DND-41 (cell line): Measurements from ENCODE around the gene TBC1D22A.

Experiments used
- ATAC-seq: fragments of 200-7000 bp; cut with Tn5 transposase; 3 replicates; pipeline ENCODE4 v1.9.1; 2021; ENCODE audit warnings: low read depth; ENCODE audit not compliant: insufficient read depth
- DNase-seq: peaks from one replicate; pipeline ENCODE4 v3.0.0-alpha.2; 2020
- H2AFZ ChIP-seq: 2 replicates; pipeline ENCODE4 v1.6.0; 2012; ENCODE audit warnings: low read depth, low read length
- H3K27ac ChIP-seq: 2 replicates; pipeline ENCODE4 v1.5.1; 2012; ENCODE audit warnings: low read length, inconsistent platforms
- H3K27me3 ChIP-seq: fragments of 200-600 bp; sonication (generic); 2 replicates; pipeline ENCODE4 v1.6.0; 2012; ENCODE audit warnings: low read length, mild to moderate bottlenecking, inconsistent platforms; ENCODE audit not compliant: insufficient read depth, poor library complexity
- H3K36me3 ChIP-seq: 2 replicates; pipeline ENCODE4 v1.5.1; 2012; ENCODE audit warnings: low read length, inconsistent platforms; ENCODE audit not compliant: insufficient read depth
- H3K4me1 ChIP-seq: 2 replicates; pipeline ENCODE4 v1.5.1; 2012; ENCODE audit warnings: mild to moderate bottlenecking, low read length; ENCODE audit not compliant: insufficient read depth
- H3K4me2 ChIP-seq: 2 replicates; pipeline ENCODE4 v1.6.0; 2012; ENCODE audit warnings: mild to moderate bottlenecking, moderate library complexity, low read length, inconsistent platforms; ENCODE audit not compliant: insufficient read depth
- H3K4me3 ChIP-seq, 2 experiments: fragments of 200-600 bp in 1 of 2; shearing (Covaris generic) in 1 of 2; 2 replicates each; pipeline ENCODE4 v1.5.1; 2012 to 2016; ENCODE audit warnings: inconsistent platforms in 2 of 2, low read length in 2 of 2, mild to moderate bottlenecking in 2 of 2, low read depth in 1 of 2, moderate library complexity in 1 of 2
- H3K79me2 ChIP-seq: 2 replicates; pipeline ENCODE4 v1.6.0; 2012; ENCODE audit warnings: low read length, inconsistent platforms; ENCODE audit not compliant: insufficient read depth
- H3K9ac ChIP-seq: 2 replicates; pipeline ENCODE4 v1.6.0; 2012; ENCODE audit warnings: low read depth, mild to moderate bottlenecking, inconsistent platforms, low read length, moderate library complexity
- H3K9me3 ChIP-seq: 2 replicates; pipeline ENCODE4 v1.5.1; 2012; ENCODE audit warnings: low read length, moderate library complexity, mild to moderate bottlenecking, inconsistent platforms; ENCODE audit not compliant: insufficient read depth, severe bottlenecking
- H4K20me1 ChIP-seq: 2 replicates; pipeline ENCODE4 v1.6.0; 2012; ENCODE audit warnings: low read length; ENCODE audit not compliant: insufficient read depth
- EZH2 ChIP-seq: IDR thresholded peaks from 3 replicates; pipeline ENCODE4 v1.6.1; 2012; ENCODE audit warnings: borderline replicate concordance, low read depth, mild to moderate bottlenecking, moderate library complexity, low read length, inconsistent platforms; ENCODE audit not compliant: severe bottlenecking
- TF ChIP-seq, protein P1 (sequence below): IDR thresholded peaks from 2 replicates; pipeline ENCODE4 v1.5.1; 2012; ENCODE audit warnings: borderline replicate concordance, low read length, moderate library complexity, mild to moderate bottlenecking; ENCODE audit not compliant: poor library complexity, severe bottlenecking; ENCODE audit errors: extremely low read depth

Gene TBC1D22A

DNA sequence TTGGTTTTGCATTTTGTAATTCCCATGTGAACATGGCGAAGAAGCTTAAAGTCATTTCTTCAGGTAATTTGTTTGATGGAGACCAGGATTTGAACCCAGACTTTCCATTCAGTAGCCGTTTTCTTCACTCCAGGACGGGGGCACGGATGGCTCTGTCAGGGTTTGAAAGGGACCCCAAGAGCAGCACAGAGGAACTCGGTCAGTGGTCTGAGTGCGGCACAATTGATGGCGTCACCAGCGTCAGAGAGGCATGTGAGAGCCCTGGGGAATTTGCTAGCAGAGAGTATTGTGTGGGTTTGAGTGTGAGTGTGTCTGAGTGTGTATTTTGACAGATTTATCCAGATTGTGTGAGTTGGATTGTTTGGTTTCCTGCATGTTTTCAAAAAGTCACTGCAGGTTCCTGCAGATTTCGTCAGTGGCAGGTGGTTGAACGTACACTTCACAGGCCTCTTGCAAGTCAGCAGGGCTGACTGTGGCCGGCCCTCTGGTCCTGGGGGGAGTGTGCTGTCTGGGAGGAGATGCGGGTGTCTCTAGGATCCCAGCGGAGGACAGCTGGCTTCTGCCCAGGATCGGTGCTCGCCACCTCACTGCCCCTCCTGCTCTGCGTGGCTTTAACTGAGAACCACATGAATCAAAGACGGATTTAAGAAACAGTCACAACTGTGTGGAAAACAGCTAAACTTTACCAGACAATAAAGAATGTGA is 199.3 kb downstream of the TBC1D22A start:
- Histone ChIP-seq H2AFZ (no peak overlapping the region), H4K20me1 (peaks cover 27% of the 10 kb centered on the region), H3K4me1 (no peaks in the 10 kb centered on the region), H3K4me2 (no peak overlapping the region), H3K27ac (no peak overlapping the region), H3K27me3 (no peaks in the 10 kb centered on the region), H3K9me3 (no peaks in the 10 kb centered on the region), H3K36me3 (no peaks in the 10 kb centered on the region), H3K4me3 (no peak overlapping the region), H3K79me2 (no peaks in the 10 kb centered on the region), H3K9ac (no peak overlapping the region)
- ATAC-seq (no peak), DNase-seq (no peak)
- TF ChIP-seq, protein P1, sequence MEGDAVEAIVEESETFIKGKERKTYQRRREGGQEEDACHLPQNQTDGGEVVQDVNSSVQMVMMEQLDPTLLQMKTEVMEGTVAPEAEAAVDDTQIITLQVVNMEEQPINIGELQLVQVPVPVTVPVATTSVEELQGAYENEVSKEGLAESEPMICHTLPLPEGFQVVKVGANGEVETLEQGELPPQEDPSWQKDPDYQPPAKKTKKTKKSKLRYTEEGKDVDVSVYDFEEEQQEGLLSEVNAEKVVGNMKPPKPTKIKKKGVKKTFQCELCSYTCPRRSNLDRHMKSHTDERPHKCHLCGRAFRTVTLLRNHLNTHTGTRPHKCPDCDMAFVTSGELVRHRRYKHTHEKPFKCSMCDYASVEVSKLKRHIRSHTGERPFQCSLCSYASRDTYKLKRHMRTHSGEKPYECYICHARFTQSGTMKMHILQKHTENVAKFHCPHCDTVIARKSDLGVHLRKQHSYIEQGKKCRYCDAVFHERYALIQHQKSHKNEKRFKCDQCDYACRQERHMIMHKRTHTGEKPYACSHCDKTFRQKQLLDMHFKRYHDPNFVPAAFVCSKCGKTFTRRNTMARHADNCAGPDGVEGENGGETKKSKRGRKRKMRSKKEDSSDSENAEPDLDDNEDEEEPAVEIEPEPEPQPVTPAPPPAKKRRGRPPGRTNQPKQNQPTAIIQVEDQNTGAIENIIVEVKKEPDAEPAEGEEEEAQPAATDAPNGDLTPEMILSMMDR = no peak
- TF ChIP-seq EZH2 = no peak

DNA sequence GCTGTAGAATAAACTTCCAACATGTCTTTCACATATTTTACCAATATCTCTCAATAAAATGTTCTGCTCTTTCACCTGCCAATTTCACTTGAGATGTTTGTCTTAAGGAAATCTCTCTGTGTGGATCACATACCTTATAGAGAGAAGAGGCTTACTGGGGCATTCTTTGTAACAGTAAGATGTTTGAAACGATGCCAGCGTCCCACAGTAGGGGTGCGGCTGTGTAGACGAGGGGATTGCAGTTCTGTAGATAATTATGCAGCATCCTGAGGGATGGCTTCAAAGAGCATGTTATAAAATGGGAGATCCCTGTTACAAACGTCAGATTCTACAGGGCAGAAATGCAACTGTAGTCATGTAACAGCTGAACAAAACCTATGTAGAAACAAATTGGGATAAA is 200.0 kb downstream of the TBC1D22A start:
- Histone ChIP-seq H3K79me2 (no peaks in the 10 kb centered on the region), H3K36me3 (no peaks in the 10 kb centered on the region), H3K4me1 (no peaks in the 10 kb centered on the region), H3K27ac (no peak overlapping the region), H3K9ac (no peak overlapping the region), H3K9me3 (no peaks in the 10 kb centered on the region), H4K20me1 (peaks cover 27% of the 10 kb centered on the region), H3K4me3 (no peak overlapping the region), H3K27me3 (no peaks in the 10 kb centered on the region), H3K4me2 (no peak overlapping the region), H2AFZ (no peak overlapping the region)
- ATAC-seq (no peak), DNase-seq (no peak)
- TF ChIP-seq, protein P1 = no peak
- TF ChIP-seq EZH2 = no peak

DNA sequence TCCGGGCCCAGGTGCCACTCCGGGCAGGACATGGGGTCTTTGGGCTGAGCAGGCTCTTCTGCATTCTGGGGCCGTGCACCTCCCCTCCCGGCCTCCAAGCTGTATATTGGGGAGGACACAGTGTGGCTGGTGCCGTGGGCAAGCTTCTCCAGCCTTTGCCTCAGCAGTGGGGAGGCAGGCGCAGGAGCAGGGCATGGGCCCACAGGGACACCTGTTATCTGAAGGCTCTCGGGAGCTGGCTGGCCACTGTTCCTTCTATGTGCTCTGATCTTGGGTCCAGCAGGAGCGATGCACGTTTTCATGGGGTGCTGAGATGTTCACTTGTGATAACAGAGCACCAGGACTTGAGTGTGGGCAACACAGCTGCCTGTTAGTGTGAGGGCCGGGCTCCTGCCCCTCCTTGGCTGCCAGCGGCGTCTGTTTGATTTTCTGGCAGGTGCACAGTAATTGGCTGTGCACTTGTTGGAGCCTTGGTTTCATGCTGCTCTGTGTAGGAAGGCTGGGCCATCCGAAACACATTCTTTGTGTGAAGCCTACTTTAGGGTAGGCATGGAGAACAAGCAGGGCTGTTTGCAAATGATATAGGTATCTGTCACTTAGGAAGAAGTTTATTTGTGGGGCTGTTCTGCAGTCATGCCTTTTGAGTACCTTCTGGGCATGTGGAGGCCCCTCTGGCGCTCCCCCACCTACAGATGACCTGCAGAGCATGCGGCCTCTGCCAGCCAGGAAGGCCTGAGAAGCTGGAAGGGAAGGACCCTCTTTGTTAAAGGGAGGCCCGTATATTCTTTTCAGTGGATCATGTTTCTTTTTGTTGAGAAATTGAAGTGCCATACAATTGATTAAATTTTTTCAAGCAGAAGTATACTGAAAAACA is 201.5 kb downstream of the TBC1D22A start:
- no peak overlapping the region for H3K4me2 ChIP-seq
- H3K27ac ChIP-seq = no peak overlapping the region
- ATAC-seq = no peak
- H3K4me1 ChIP-seq = no peaks in the 10 kb centered on the region
- no peaks in the 10 kb centered on the region for H3K27me3 ChIP-seq
- no peak overlapping the region for H3K4me3 ChIP-seq
- H2AFZ ChIP-seq = no peak overlapping the region
- H3K79me2 ChIP-seq = no peaks in the 10 kb centered on the region
- H4K20me1 ChIP-seq = peaks cover 31% of the 10 kb centered on the region
- DNase-seq = no peak
- no peaks in the 10 kb centered on the region for H3K9me3 ChIP-seq
- H3K36me3 ChIP-seq = no peaks in the 10 kb centered on the region
- H3K9ac ChIP-seq = no peak overlapping the region
- TF ChIP-seq EZH2 = no peak
- TF ChIP-seq, protein P1 = no peak
